ENCODE measurements around the gene GSC.

GSC gene

GRCh38 chr14:94780536-94781399 lies 10.9 kb upstream of the GSC start:
- H3K27me3 ChIP-seq (replicated peaks): no peaks in the 10 kb centered on the region

GRCh38 chr14:94779713-94780112 lies 9.8 kb upstream of the GSC start:
- in situ Hi-C loops (cut with HindIII; ENCODE audit: low pct_ligation_motif_present, low sequenced_read_pairs): no loop called here
- Histone ChIP-seq H3K27ac (no peak overlapping the region), H3K4me3 (ENCODE audit: low read depth, low read length) (no peak overlapping the region), H3K36me3 (replicated peaks) (no peaks in the 10 kb centered on the region), H3K27me3 (replicated peaks) (peaks cover 9% of the 10 kb centered on the region)
- no peak for DNase-seq
- no peak for TF ChIP-seq CTCF (IDR thresholded peaks at IDR 0.05; ENCODE audit: low read depth, low read length, missing control alignments)

More at GRCh38 chr14:94780536-94781399, 10.9 kb upstream of the GSC start:
- TF ChIP-seq CTCF (IDR thresholded peaks at IDR 0.05; ENCODE audit: low read depth, low read length, missing control alignments): no peak
- Histone ChIP-seq H3K27ac (no peak overlapping the region), H3K36me3 (replicated peaks) (no peaks in the 10 kb centered on the region), H3K4me3 (ENCODE audit: low read depth, low read length) (no peak overlapping the region)
- in situ Hi-C loops (cut with HindIII; ENCODE audit: low pct_ligation_motif_present, low sequenced_read_pairs): no loop called here
- DNase-seq: no peak

DNA sequence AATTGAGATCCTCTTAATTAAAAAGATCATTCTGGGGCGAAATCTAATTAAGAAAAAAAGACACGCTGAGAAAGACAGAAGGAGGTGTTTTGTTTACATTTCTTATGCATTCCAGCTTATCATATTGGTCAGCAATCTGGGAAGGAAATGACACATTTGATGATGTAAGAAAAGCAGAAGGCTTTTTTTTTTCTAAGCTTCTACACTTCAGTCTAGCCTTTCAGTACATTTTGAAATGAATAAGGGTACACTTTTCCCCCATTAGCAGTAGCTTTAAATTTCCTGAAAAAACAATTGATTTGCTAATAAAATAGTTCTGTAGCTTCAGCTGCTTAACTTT lies 5.9 kb upstream of the GSC start:
- TF ChIP-seq CTCF (IDR thresholded peaks at IDR 0.05; ENCODE audit: low read depth, low read length, missing control alignments): no peak
- in situ Hi-C loops (cut with HindIII; ENCODE audit: low pct_ligation_motif_present, low sequenced_read_pairs): no loop called here
- H3K27ac ChIP-seq: no peak overlapping the region
- no peak overlapping the region for H3K4me3 ChIP-seq (ENCODE audit: low read depth, low read length)
- no peak for DNase-seq
- H3K27me3 ChIP-seq (replicated peaks): peaks cover 48% of the 10 kb centered on the region
- no peaks in the 10 kb centered on the region for H3K36me3 ChIP-seq (replicated peaks)

DNA sequence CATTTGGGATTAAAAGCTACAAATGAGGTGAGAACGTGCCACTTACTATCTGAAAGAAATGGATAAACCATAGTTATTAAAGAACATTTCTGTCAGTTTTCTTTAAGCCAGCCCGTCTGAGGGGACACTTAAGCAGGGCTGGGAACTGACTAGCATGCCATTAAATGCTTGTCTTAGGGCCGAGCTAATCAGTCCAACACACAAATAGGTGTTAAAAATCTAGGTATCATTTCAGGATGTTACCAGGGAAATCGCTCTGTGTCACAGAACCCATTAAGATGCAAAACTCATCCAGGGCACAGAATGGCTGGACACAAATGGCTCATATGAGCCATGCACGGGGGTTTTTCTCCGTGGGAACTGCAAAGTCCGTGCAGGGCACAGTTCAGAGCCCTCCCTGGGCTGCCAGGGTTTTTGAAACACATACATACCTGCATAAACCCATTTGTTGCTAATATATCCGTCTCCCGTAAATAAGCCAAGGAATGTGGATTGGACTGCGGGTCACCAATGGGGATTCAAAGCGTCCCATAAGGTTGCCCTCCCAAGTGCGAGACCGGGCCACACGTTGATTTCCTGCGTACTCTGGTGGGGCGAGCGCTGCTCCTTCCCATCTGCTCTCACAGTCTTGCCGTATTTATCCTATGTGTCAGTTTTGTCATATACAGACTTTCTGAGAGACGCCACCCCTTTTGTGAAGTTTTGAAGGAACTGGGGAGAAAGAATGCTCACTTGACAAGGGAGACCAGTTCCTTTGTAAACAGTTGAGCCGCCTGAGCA lies 5.4 kb upstream of the GSC start:
- Histone ChIP-seq H3K36me3 (replicated peaks) (no peaks in the 10 kb centered on the region), H3K27ac (no peak overlapping the region), H3K4me3 (ENCODE audit: low read depth, low read length) (no peak overlapping the region), H3K27me3 (replicated peaks) (peaks cover 53% of the 10 kb centered on the region)
- DNase-seq: no peak
- in situ Hi-C loops (cut with HindIII; ENCODE audit: low pct_ligation_motif_present, low sequenced_read_pairs): no loop called here
- TF ChIP-seq CTCF (IDR thresholded peaks at IDR 0.05; ENCODE audit: low read depth, low read length, missing control alignments): no peak

- DNase-seq: no peak
- H3K27me3 ChIP-seq (replicated peaks): peaks cover 58% of the 10 kb centered on the region
- in situ Hi-C loops (cut with HindIII; ENCODE audit: low pct_ligation_motif_present, low sequenced_read_pairs): no loop called here
Measured at GRCh38 chr14:94774344-94775090, 4.6 kb upstream of the GSC start.

More at GRCh38 chr14:94774344-94775090, 4.6 kb upstream of the GSC start:
- Histone ChIP-seq H3K36me3 (replicated peaks) (no peaks in the 10 kb centered on the region), H3K27ac (no peak overlapping the region), H3K4me3 (ENCODE audit: low read depth, low read length) (no peak overlapping the region)
- no peak for TF ChIP-seq CTCF (IDR thresholded peaks at IDR 0.05; ENCODE audit: low read depth, low read length, missing control alignments)

Measured in brain microvascular endothelial cell (primary cell).